GM18508 (cell line): ENCODE results near the gene RAB42.
"Not testable (repeated sequence)": the region's sequence is repeated elsewhere in the genome, so short reads cannot be mapped to it uniquely, and the experiment has no call there.

Experiments used
- ATAC-seq: cut with Tn5 transposase; IDR thresholded peaks from one replicate; pipeline ENCODE4 v1.9.1; 2021; ENCODE audit warnings: moderate number of reproducible peaks; ENCODE audit not compliant: insufficient read depth, unreplicated experiment

The RAB42 gene

GRCh38 chr1:28581531-28582247 lies 10.4 kb upstream of the RAB42 start:
- ATAC-seq, result peak; percentile 46

GRCh38 chr1:28582248-28582615 lies 9.8 kb upstream of the RAB42 start:
- peak; percentile 6 for ATAC-seq

GRCh38 chr1:28586585-28587391 lies 5.3 kb upstream of the RAB42 start:
- not testable (repeated sequence) for ATAC-seq

GRCh38 chr1:28592321-28593071 lies 431 bp downstream of the RAB42 start:
- ATAC-seq, result no peak

- not testable (repeated sequence) for ATAC-seq
Observed at GRCh38 chr1:28593988-28594356, 1.9 kb downstream of the RAB42 start.

GRCh38 chr1:28594686-28595411 lies 2.8 kb downstream of the RAB42 start:
- ATAC-seq, result not testable (repeated sequence)

GRCh38 chr1:28595412-28596191 lies 3.5 kb downstream of the RAB42 start:
- no peak for ATAC-seq

- ATAC-seq, result not testable (repeated sequence)
Observed at GRCh38 chr1:28596276-28596675, 4.2 kb downstream of the RAB42 start.

GRCh38 chr1:28601696-28602095 lies 9.6 kb downstream of the RAB42 start:
- no peak for ATAC-seq

- no peak for ATAC-seq
Observed at GRCh38 chr1:28602536-28603439, 10.7 kb downstream of the RAB42 start.

GRCh38 chr1:28604411-28604810 lies 12.3 kb downstream of the RAB42 start:
- ATAC-seq, result no peak

GRCh38 chr1:28604962-28605361 lies 12.9 kb downstream of the RAB42 start:
- no peak for ATAC-seq

GRCh38 chr1:28606771-28607170 lies 14.7 kb downstream of the RAB42 start:
- no peak for ATAC-seq

GRCh38 chr1:28613175-28613574 lies 21.1 kb downstream of the RAB42 start:
- no peak for ATAC-seq

- no peak for ATAC-seq
Observed at GRCh38 chr1:28631713-28632112, 39.6 kb downstream of the RAB42 start.

- no peak for ATAC-seq
Observed at GRCh38 chr1:28632560-28632959, 40.5 kb downstream of the RAB42 start.

GRCh38 chr1:28640766-28641165 lies 48.7 kb downstream of the RAB42 start:
- ATAC-seq, result no peak

GRCh38 chr1:28642056-28642846 lies 50.2 kb downstream of the RAB42 start:
- no peak for ATAC-seq
